ENCODE data around the gene AMY1B. TPM values are rescaled to one million over a fixed set of nuclear protein-coding genes. Genes with fewer than 3 reads are reported as not detected.

AMY1B gene
- total RNA-seq = not detected in 2 replicates

DNA sequence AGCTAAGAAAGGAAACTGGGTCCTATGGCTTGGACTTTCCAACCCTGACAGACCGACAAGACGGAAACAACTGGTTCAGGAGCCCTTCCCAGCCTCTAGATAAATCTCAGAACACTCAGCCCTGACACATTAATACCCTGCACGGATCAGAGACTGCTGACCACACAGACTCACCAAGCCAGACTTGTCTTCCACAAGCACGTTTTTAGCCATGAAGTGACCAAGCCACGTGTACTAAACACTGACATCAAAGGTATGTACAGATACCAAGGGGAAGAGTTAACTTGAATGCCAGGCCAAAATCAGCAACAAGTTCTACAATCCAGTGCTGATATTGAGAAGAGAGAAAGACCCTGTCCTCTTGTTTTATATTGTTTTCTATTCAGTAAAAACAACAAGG, at the start of gene AMY1B:
Gene AMY1B (minus strand): TSS at position 101 of the 400 bp plus-strand sequence. CDS start 571 bp downstream, outside the sequence.

DNA sequence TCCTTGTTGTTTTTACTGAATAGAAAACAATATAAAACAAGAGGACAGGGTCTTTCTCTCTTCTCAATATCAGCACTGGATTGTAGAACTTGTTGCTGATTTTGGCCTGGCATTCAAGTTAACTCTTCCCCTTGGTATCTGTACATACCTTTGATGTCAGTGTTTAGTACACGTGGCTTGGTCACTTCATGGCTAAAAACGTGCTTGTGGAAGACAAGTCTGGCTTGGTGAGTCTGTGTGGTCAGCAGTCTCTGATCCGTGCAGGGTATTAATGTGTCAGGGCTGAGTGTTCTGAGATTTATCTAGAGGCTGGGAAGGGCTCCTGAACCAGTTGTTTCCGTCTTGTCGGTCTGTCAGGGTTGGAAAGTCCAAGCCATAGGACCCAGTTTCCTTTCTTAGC, 40.5 kb downstream of the AMY1B start, which contains the start of gene AMY1A:
Gene AMY1A (plus strand): TSS at position 301 of the 400 bp plus-strand sequence. CDS start 571 bp downstream, outside the sequence.

Small RNA genes lying within 50 kb of the gene (small RNA-seq; reads per million reads assigned to genes)
- not detected for gene AC105272.1

Other genes with a start within 250 kb of the AMY1B start
- 15.1 and 18.7 TPM in 2 replicates for gene RNPC3, start 170.5 kb downstream of the AMY1B start, total RNA-seq
- gene AMY2B, start 124.6 kb downstream of the AMY1B start, total RNA-seq = 3.3 and 4.4 TPM in 2 replicates
- not detected in 2 replicates for gene AMY2A, start 78.8 kb downstream of the AMY1B start, total RNA-seq
- not detected in 2 replicates for gene AMY1A, start 40.5 kb downstream of the AMY1B start, total RNA-seq
- gene AMY1C, start 53.7 kb upstream of the AMY1B start, total RNA-seq = not detected in 2 replicates